Stimulated activated CD4-positive, alpha-beta T cell treated with anti-CD3 and anti-CD28 coated beads, Interleukin-12 subunit alpha, Interleukin-12 subunit beta, amount 100 ng/mL, for 48 hours (primary cell): ENCODE data around the gene MSRB2.
"Not testable (repeated sequence)": the region's sequence is repeated elsewhere in the genome, so short reads cannot be mapped to it uniquely, and the experiment has no call there.

Source experiments
- DNase-seq, 3 donors: peaks; one replicate each; pipeline ENCODE4 v3.0.0-alpha.2; 2020; ENCODE audit warnings: low read depth in 2 of 3, low spot score in 1 of 3

Gene MSRB2

GRCh38 chr10:23095404-23095965 lies at the start of gene MSRB2:
TSS of gene MSRB2 (plus strand) at chr10:23095579. CDS start at chr10:23095609, 30 bp downstream.
- peak; percentile 50 to 64 (median 56) for DNase-seq

DNA sequence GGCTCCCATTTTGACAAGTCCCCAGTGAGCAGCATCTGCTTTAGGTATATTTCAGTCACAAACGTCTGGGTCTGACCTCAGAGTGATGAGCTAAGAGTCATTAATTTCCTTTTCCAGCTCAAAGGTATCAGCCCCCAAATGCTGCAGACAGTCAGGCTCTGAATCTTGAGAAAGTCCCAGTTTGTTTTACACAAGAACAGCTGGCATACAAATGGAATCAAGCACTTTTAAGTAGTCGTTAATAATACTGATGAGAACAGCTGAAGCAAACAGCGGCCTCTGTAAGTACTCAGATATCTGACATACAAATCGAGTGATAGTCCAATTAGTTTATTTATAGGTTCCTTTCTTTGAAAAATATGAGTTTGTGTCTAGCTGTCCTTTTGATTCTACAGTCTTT lies 49.4 kb upstream of the MSRB2 start:
- no peak for DNase-seq

GRCh38 chr10:23047201-23048050 lies 48.0 kb upstream of the MSRB2 start:
- DNase-seq, result no peak

GRCh38 chr10:23048191-23048590 lies 47.2 kb upstream of the MSRB2 start:
- no peak for DNase-seq

- DNase-seq, result no peak
Observed at GRCh38 chr10:23051278-23051677, 44.1 kb upstream of the MSRB2 start.

- DNase-seq, result no peak
Observed at GRCh38 chr10:23051855-23052331, 43.5 kb upstream of the MSRB2 start.

GRCh38 chr10:23053036-23053435 lies 42.3 kb upstream of the MSRB2 start:
- DNase-seq, result no peak

- DNase-seq, result no peak
Observed at GRCh38 chr10:23055424-23056185, 39.8 kb upstream of the MSRB2 start.

GRCh38 chr10:23056186-23056579 lies 39.2 kb upstream of the MSRB2 start:
- no peak for DNase-seq

- DNase-seq, result no peak
Observed at GRCh38 chr10:23058366-23058765, 37.0 kb upstream of the MSRB2 start.

GRCh38 chr10:23060918-23061317 lies 34.5 kb upstream of the MSRB2 start:
- no peak for DNase-seq

DNA sequence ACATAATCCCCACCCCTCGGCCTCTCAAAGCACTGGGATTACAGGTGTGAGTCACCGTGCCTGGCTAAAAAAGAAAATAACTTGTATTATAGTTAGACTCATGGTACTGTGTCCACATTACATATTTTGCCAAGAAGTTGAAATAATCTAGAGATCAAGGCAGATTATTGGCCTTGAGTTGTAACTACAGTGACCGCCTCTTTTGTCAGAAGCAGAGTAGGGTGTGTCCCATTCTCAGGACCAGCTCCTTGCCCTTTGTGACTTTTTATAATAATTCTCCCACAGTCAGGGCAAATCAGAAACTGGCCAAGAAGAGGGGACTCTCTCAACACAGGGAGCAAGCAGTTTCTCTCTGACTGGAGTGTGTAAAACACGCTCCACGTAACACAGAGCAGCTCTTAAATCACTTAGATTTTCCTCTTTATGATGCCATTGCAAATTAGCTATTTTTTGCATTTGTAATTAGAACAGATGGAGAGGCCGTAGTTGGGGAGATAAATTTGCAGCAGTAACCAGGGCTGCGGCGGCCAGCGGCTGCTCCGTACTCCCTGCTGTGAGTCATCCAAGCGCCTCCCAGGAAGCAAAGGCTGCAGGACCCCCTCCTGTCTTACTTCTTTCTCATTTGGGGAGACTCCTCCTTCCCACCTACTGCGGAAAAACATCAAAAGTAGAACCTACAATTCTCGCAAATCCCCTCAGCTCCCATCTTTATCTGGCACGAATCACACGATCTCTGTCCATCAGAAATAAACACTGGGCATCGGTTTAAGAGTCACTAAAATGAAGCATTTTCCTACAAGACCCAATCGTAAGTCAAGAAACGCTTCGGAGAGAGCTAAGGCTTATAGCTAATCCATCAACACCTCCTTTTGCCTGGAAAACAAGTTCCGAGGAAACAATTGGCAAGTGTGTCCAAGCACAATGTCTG lies 32.1 kb upstream of the MSRB2 start:
- no peak for DNase-seq

- DNase-seq, result no peak
Observed at GRCh38 chr10:23063973-23064812, 31.2 kb upstream of the MSRB2 start.

DNA sequence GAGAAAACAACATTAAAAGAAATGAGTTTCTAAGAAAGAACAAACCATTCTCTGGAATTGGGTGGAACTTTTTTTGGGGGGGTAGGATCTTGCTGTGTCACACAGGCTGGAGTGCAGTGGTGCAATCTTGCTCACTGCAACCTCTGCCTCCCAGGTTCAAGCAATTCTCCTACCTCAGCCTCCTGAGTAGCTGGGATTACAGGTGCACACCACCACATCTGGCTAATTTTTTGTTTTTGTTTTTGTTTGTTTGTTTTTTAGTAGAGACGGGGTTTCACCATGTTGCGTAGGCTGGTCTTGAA lies 30.6 kb upstream of the MSRB2 start:
- not testable (repeated sequence) for DNase-seq

DNA sequence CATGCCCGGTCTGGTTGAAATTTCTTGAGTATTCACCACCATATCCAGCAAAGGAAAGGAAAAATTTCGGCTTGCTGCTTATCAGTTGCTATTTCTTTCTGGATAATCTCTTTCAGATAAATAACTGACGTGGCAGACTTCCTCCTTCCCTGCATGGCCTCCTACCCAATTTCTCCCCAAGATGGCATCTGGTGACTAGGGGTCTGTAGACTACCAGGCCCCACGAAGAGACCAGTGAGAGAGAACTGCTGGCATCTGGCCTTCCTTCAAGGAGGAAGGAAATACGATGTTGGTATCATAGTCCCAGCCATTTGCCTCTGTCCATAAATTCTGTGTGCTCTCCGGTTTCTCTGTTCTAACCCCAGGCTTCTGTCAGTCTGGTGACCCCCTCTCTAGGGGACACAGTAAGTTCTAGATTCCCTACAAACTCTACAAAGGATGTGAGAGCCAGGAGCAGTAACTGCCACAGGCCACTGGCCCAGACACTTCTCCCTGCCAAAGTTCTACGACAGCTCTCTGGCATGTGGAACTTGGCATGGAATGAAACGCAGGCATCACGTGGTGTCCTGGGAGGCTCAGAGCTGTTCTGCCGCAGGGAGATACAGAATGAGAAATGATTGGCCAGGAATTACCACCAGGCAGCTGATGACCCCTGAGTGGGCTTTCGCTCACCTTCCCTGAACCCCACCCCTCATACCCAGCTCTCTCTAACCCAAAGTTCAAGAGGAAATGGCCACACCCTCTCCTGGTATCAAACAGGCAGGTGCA lies 30.0 kb upstream of the MSRB2 start:
- DNase-seq, result no peak

DNA sequence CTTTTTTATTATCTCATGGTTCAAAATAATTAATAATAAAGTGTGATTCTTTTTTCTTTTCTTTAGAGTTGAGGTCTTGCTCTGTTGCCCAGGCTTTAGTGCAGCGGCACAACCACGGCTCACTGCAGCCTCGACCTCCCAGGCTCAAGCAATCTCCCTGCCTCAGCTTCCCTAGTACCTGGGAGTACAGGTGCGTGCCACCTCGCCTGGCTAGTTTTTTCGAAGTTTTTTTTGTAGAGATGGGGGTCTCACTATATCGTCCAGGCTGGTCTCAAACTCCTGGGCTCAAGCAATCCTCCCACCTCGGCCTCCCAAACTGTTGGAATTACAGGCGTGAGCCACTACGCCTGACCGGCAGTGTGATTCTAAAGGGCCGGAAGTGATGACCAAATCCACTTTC lies 28.0 kb upstream of the MSRB2 start:
- no peak for DNase-seq

- DNase-seq, result peak; percentile 38 to 56 (median 55)
Observed at GRCh38 chr10:23067939-23068775, 27.2 kb upstream of the MSRB2 start.

- no peak for DNase-seq
Observed at GRCh38 chr10:23069019-23069815, 26.2 kb upstream of the MSRB2 start.
